Ishikawa (cell line): Measurements from ENCODE around the gene TRPM3.

Source experiments
- CEBPB ChIP-seq: IDR thresholded peaks from 2 replicates; pipeline ENCODE4 v1.6.1; 2012
- EP300 ChIP-seq: IDR thresholded peaks from 2 replicates; pipeline ENCODE4 v1.6.1; 2012; ENCODE audit warnings: borderline replicate concordance
- FOXM1 ChIP-seq: IDR thresholded peaks from 2 replicates; pipeline ENCODE4 v1.6.1; 2012; ENCODE audit warnings: low read depth, borderline replicate concordance
- MAX ChIP-seq: IDR thresholded peaks from 2 replicates; pipeline ENCODE4 v1.6.1; 2012
- REST ChIP-seq: IDR thresholded peaks from 2 replicates; pipeline ENCODE4 v1.6.1; 2012; ENCODE audit warnings: low read depth, mild to moderate bottlenecking
- TAF1 ChIP-seq: IDR thresholded peaks from 2 replicates; pipeline ENCODE4 v1.6.1; 2012; ENCODE audit warnings: low read depth, mild to moderate bottlenecking
- YY1 ChIP-seq: IDR thresholded peaks from 2 replicates; pipeline ENCODE4 v1.6.1; 2012; ENCODE audit warnings: low read depth
- ZBTB7A ChIP-seq: IDR thresholded peaks from 2 replicates; pipeline ENCODE4 v1.6.1; 2012; ENCODE audit warnings: low read depth

GRCh38 chr9:70856411-70856810 lies 265.0 kb downstream of the TRPM3 start:
- TF ChIP-seq MAX (no peak), YY1 (no peak), TAF1 (no peak), FOXM1 (no peak), REST (no peak), ZBTB7A (no peak), EP300 (no peak), CEBPB (no peak)
